Body of pancreas (tissue), 4 donors: ENCODE data around the gene GTF2F1. TPM values are rescaled to one million over a fixed set of nuclear protein-coding genes. Genes with fewer than 3 reads are reported as not detected.
"Not testable (repeated sequence)": the region's sequence is repeated elsewhere in the genome, so short reads cannot be mapped to it uniquely, and the experiment has no call there.

Experiments used
- ATAC-seq: fragments of 150-250 bp; one replicate; pipeline ENCODE4 v1.9.1; 2016
- DNase-seq, 4 donors: peaks; one replicate each; pipeline ENCODE4 v3.0.0-alpha.2; 2019
- H3K27ac ChIP-seq, 4 donors: fragments of 200-600 bp; sonication (generic); 1 replicate in 3 of 4; 2 replicates in 1 of 4; pipeline versions ENCODE4 v1.5.1 to v1.6.1; 2016 to 2019; ENCODE audit warnings: mild to moderate bottlenecking in 1 of 4, mixed read lengths in 1 of 4, moderate library complexity in 1 of 4
- H3K27me3 ChIP-seq, 2 donors: fragments of 200-600 bp; sonication (generic); one replicate each; pipeline ENCODE4 v1.6.0; 2016; ENCODE audit warnings: mild to moderate bottlenecking in 1 of 2
- H3K36me3 ChIP-seq, 2 donors: fragments of 200-600 bp; sonication (generic); replicated peaks in 1 of 2; 2 replicates each; pipeline ENCODE4 v1.5.1; 2016; ENCODE audit warnings: low read depth in 2 of 2; ENCODE audit not compliant: insufficient read depth in 1 of 2
- H3K4me1 ChIP-seq: fragments of 200-600 bp; sonication (generic); one replicate; pipeline ENCODE4 v1.6.0; 2016
- H3K4me3 ChIP-seq, 2 donors: fragments of 200-600 bp; sonication (generic); 1 replicate in 1 of 2; 2 replicates in 1 of 2; pipeline ENCODE4 v1.5.1; 2016 to 2019
- H3K9me3 ChIP-seq, 3 donors: fragments of 200-600 bp; sonication (generic); 1 replicate in 2 of 3; 2 replicates in 1 of 3; pipeline ENCODE4 v1.5.1; 2016
- CTCF ChIP-seq, 7 experiments: fragments of 450-650 bp in 4 of 7; fragments of 200-600 bp in 3 of 7; sonication (generic) in 3 of 7; IDR thresholded peaks; one replicate each; pipeline ENCODE4 v1.5.1; 2016 to 2019; ENCODE audit warnings: antibody characterized with exemption in 7 of 7
- POLR2A ChIP-seq, 3 donors: fragments of 450-650 bp; IDR thresholded peaks; one replicate each; pipeline ENCODE4 v1.6.1; 2016; ENCODE audit warnings: antibody characterized with exemption in 3 of 3, mild to moderate bottlenecking in 2 of 3
- WGBS, 2 donors: methylation state at CpG; one replicate each; pipeline ENCODE4 v1.1.5; 2017; 5-methylcytosine and 5-hydroxymethylcytosine counted together
- intact Hi-C: fragments of 100-400 bp; cut with DNase I; formaldehyde crosslinking; loops from one replicate; pipeline ENCODE4 v1.15.1; 2023
- total RNA-seq, 2 donors: library from RNA; depleted of rRNA; stranded (reverse); fragments of >200 nt; gene quantifications; one replicate each; pipeline ENCODE4 v1.1.0, GENCODE V29; 2016

Gene GTF2F1
- total RNA-seq, 2 donors from 2014 or later: 37.4 to 51.1 TPM

DNA sequence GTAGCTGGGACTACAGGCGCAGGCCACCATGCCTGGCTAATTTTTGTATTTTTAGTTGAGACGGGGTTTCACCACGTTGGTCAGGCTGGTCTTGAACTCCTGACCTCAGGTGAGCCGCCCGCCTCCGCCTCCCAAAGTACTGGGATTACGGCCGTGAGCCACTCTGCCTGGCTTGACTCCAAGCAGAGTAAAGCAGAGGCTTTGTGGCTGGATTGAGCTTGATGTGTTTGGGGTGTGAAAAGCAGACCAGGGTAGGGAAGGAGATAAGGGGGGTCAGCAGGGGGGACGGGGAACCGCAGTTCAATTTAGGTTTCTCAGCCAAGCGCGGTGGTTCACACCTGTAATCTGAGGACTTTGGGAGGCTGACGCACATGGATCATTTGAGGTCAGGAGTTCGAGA lies 35.8 kb downstream of the GTF2F1 start:
- no peak for ATAC-seq
- intact Hi-C loops: no loop called here
- H3K9me3 ChIP-seq: no peaks in the 10 kb centered on the region

GRCh38 chr19:6355321-6356040 lies 37.5 kb downstream of the GTF2F1 start:
- H3K4me1 ChIP-seq, intact Hi-C loops, H3K9me3 ChIP-seq, DNase-seq, H3K4me3 ChIP-seq, H3K27me3 ChIP-seq, H3K27ac ChIP-seq, ATAC-seq, H3K36me3 ChIP-seq: not testable (repeated sequence)
- WGBS, 2 donors: 69 to 94% methylated on average over 3 to 15 of the region's 46 CpGs

More for the DNA sequence above, 35.8 kb downstream of the GTF2F1 start:
- H3K27me3 ChIP-seq: no peaks in the 10 kb centered on the region
- H3K27ac ChIP-seq: no peak overlapping the region
- no peak overlapping the region for H3K4me3 ChIP-seq
- no peak for DNase-seq
- TF ChIP-seq CTCF (IDR thresholded peaks at IDR 0.05) (no peak), POLR2A (IDR thresholded peaks at IDR 0.05) (no peak)
- WGBS, 2 donors: 82 to 84% methylated on average over 13 to 14 of the region's 14 CpGs
- H3K4me1 ChIP-seq: peaks cover 5% of the 10 kb centered on the region
- no peaks in the 10 kb centered on the region for H3K36me3 ChIP-seq

DNA sequence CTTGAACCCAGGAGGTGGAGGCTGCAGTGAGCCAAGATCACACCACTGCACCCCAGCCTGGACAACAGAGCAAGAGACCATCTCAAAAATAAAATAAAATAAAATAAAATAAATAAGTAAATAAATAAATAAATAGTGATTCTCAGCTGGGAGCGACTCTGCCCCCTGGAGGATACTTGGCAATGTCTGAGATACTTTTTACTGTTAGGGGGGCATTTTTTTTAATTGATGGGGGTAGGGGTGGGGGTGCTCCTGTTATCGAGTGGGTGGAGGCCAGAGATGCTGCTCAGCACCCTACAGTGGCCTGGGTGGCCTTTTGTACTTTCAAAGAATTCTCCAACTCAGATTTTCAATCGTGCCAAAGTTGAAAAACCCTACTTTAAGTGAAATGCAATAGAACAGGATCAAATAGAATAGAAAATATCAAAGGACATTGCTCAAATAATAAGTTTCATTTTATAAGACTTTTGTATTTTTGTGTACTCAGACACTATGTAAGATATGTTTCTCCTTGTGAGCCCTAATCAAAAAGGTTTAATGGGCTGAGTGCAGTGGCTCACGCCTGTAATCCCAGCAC lies 38.8 kb downstream of the GTF2F1 start:
- Histone ChIP-seq H3K4me3 (no peak overlapping the region), H3K27me3 (no peaks in the 10 kb centered on the region), H3K4me1 (no peaks in the 10 kb centered on the region), H3K9me3 (no peaks in the 10 kb centered on the region), H3K36me3 (no peaks in the 10 kb centered on the region), H3K27ac (no peak overlapping the region)
- ATAC-seq (no peak), DNase-seq (no peak)
- TF ChIP-seq CTCF (IDR thresholded peaks at IDR 0.05): peak in 4 of 7 experiments; percentile 11 to 33 (median 30)
- no peak for TF ChIP-seq POLR2A (IDR thresholded peaks at IDR 0.05)
- WGBS, 2 donors: 49 to 57% methylated on average over 4 of the region's 4 CpGs
- intact Hi-C loops: no loop called here

DNA sequence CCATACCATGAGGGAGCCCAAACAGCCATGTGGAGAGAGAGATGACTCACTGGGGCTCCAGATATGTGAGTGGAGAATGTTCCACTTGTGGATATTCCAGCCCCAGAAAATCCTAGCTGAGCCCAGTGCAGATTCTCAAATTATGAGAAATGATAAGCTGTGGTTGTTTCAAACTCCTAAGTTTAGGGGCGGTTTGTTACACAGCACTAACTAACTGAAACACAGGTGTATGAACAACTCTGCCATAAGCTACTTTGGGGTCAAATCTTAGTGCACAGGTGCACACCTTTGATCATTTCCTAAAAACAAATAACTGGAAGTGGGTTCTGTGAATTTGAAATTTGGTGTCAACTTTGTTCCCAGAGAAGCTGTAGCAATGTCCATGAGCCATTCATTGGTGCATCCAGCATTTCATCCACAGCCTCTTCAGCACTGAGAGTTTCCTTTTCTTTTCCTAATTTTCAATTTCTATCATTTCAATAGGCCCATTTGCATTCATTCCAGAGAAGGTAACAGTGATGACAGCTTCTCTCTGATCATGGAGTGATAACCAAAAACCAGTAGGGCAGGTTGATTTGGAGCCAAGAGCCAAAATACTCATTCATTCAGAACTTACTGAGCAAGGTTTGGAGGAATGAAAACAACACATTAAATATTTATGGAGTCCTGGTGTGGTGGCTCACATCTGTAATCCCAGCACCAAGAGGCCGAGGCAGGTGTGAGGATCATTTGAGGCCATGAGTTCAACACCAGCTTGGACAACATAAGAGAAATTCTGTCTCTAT lies 40.4 kb downstream of the GTF2F1 start:
- Histone ChIP-seq H3K27ac (no peak overlapping the region), H3K4me3 (no peak overlapping the region), H3K4me1 (no peaks in the 10 kb centered on the region), H3K27me3 (no peaks in the 10 kb centered on the region), H3K36me3 (no peaks in the 10 kb centered on the region), H3K9me3 (no peaks in the 10 kb centered on the region)
- WGBS, 2 donors: 80 to 93% methylated on average over 2 of the region's 2 CpGs
- ATAC-seq (no peak), DNase-seq (no peak)
- intact Hi-C loops: no loop called here
- no peak for TF ChIP-seq CTCF (IDR thresholded peaks at IDR 0.05)
- no peak for TF ChIP-seq POLR2A (IDR thresholded peaks at IDR 0.05)

GRCh38 chr19:6350688-6351087 lies 42.3 kb downstream of the GTF2F1 start:
- intact Hi-C loops: no loop called here
- H3K27me3 ChIP-seq: no peaks in the 10 kb centered on the region
- no peaks in the 10 kb centered on the region for H3K9me3 ChIP-seq
- ATAC-seq (no peak), DNase-seq (no peak)
- no peaks in the 10 kb centered on the region for H3K36me3 ChIP-seq
- 62 to 71% methylated on average over 2 of the region's 2 CpGs for WGBS, 2 donors
- no peak overlapping the region for H3K27ac ChIP-seq
- TF ChIP-seq POLR2A (IDR thresholded peaks at IDR 0.05) (no peak), CTCF (IDR thresholded peaks at IDR 0.05) (no peak)
- no peaks in the 10 kb centered on the region for H3K4me1 ChIP-seq
- H3K4me3 ChIP-seq: no peak overlapping the region

DNA sequence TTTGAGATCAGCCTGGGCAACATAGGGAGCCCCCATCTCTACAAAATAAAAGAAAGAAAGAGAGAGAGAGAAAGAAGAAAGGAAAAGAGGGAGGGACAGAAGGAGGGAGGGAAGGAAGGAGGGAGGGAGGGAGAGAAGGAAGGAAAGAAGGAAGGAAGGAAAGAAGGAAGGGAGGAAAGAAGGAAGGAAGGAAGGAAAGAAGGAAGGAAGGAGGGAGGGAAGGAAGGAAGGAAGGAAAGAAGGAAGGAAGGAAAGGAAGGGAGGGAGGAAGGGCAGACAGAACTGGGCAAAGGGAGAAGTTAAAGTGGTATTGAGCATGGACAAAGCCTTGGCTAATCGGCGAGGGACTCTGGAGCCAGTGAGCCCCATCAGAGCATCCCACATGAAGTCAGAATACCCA lies 43.7 kb downstream of the GTF2F1 start:
- H3K36me3 ChIP-seq, H3K27me3 ChIP-seq, H3K4me3 ChIP-seq, intact Hi-C loops, H3K9me3 ChIP-seq, ATAC-seq, DNase-seq, H3K27ac ChIP-seq, H3K4me1 ChIP-seq: not testable (repeated sequence)
- 58 to 64% methylated on average over 2 of the region's 2 CpGs for WGBS, 2 donors
